ENCODE results near the gene TTC34. TPM values are rescaled to one million over a fixed set of nuclear protein-coding genes. Genes with fewer than 3 reads are reported as not detected.

TTC34 gene
- total and polyA plus RNA-seq, 10 of the 15 experiments (the other 5 are each of a cell fraction or from before 2014, with no cell fraction given) = 0.03 to 0.49 (median 0.05) TPM; not detected in 2

GRCh38 chr1:2830761-2831425, 29.4 kb upstream of the TTC34 start:
- no TSS peak for BruUV-seq (replicated peaks)
- in situ Hi-C loops (cut with MboI) = no loop called here
- WGBS (ENCODE audit: insufficient coverage, insufficient replicate concordance, low lambda C conversion rate, missing lambda C conversion rate) = 43% methylated on average over 16 of the region's 20 CpGs
- Histone ChIP-seq H3K4me3 (no peak overlapping the region), H3K27ac (ENCODE audit: control insufficient read depth, insufficient read depth) (no peak overlapping the region), H3K9me3 (replicated peaks; ENCODE audit: control insufficient read depth, insufficient read depth, low read length) (no peaks in the 10 kb centered on the region; the same call in 1 of the 3 replicates), H4K20me1 (ENCODE audit: control insufficient read depth, insufficient read depth) (no peaks in the 10 kb centered on the region), H3K9ac (ENCODE audit: control insufficient read depth, insufficient read depth, low read length) (no peak overlapping the region), H3K79me2 (ENCODE audit: control insufficient read depth, insufficient read depth, low read length) (no peaks in the 10 kb centered on the region), H3K27me3 (replicated peaks in 1 of 2; ENCODE audit: control insufficient read depth in 2 of 2, insufficient read depth in 2 of 2, low read length in 1 of 2) (no peaks in the 10 kb centered on the region), H3K4me1 (ENCODE audit: control insufficient read depth, insufficient read depth, low read length) (no peaks in the 10 kb centered on the region), H3K36me3 (ENCODE audit: control insufficient read depth in 2 of 2, insufficient read depth in 2 of 2, low read length in 1 of 2) (no peaks in the 10 kb centered on the region), H2AFZ (ENCODE audit: control insufficient read depth, low read depth, low read length) (no peak overlapping the region), H3K4me2 (ENCODE audit: control insufficient read depth, insufficient read depth) (no peak overlapping the region)
- FAIRE-seq (no peak), ATAC-seq (no peak), DNase-seq (ENCODE audit: low read depth, low spot score) (no peak)
- CTCF ChIA-PET = no interaction called here
- POLR2A ChIA-PET = no interaction called here
- intact Hi-C loops (cut with micrococcal nuclease; ENCODE audit: unreplicated experiment) = no loop called here
- SMC1A ChIA-PET (ENCODE audit: uncharacterized antibody, unreplicated experiment) = no interaction called here
- TF ChIP-seq NR2C2 (IDR thresholded peaks at IDR 0.05; ENCODE audit: borderline replicate concordance, control insufficient read depth, insufficient read length, low read depth) (no peak), RFX5 (IDR thresholded peaks at IDR 0.05; ENCODE audit: low read depth, low read length) (no peak), HDAC2 (IDR thresholded peaks at IDR 0.05) (no peak), ZNF622 (IDR thresholded peaks at IDR 0.05) (no peak), NFYA (IDR thresholded peaks at IDR 0.05; ENCODE audit: borderline replicate concordance, low read depth, low read length) (no peak), MEF2A (IDR thresholded peaks at IDR 0.05; ENCODE audit: insufficient read depth, low read depth, low read length) (no peak), CBX3 (IDR thresholded peaks at IDR 0.05; ENCODE audit: borderline replicate concordance, low read depth) (no peak), CREM (IDR thresholded peaks at IDR 0.05; ENCODE audit: low read depth) (no peak), MTA3 (IDR thresholded peaks at IDR 0.05; ENCODE audit: borderline replicate concordance, low read length) (no peak)
- RAD21 ChIA-PET (ENCODE audit: unreplicated experiment) = no interaction called here

Measured in GM12878 (cell line).